K562 (cell line): ENCODE data around the gene PEDS1. TPM values are rescaled to one million over a fixed set of nuclear protein-coding genes. Genes with fewer than 3 reads are reported as not detected.
A peak's percentile ranks its signal among the peaks of the same experiment; 100 is the strongest.

Source experiments
- CEBPG ChIP-seq, 3 experiments: fragments of 200-800 bp in 1 of 3; sonication (Bioruptor generic) in 1 of 3; sonication (generic) in 1 of 3; formaldehyde crosslinking in 1 of 3; IDR thresholded peaks in 2 of 3; conservative IDR thresholded peaks in 1 of 3; 2 replicates each; pipeline versions ENCODE4 v1.6.1 to v1.8.0; 2016 to 2022; ENCODE audit warnings: missing compliant biosample characterization in 2 of 3, missing genetic modification characterization in 2 of 3, mild to moderate bottlenecking in 1 of 3, missing genetic modification reagents in 1 of 3
- CHD1 ChIP-seq: fragments of 200-600 bp; sonication (generic); IDR thresholded peaks from one replicate; pipeline ENCODE4 v1.6.1; 2012; ENCODE audit warnings: mild to moderate bottlenecking, moderate library complexity, low read length, inconsistent platforms
- DMBX1 ChIP-seq: fragments of 250-450 bp; sonication (Bioruptor Pico); IDR thresholded peaks from 2 replicates; pipeline ENCODE4 v1.8.0; 2022; ENCODE audit warnings: inconsistent platforms, mild to moderate bottlenecking, moderate library complexity, borderline replicate concordance
- ILF3 ChIP-seq: fragments of 450-650 bp; IDR thresholded peaks from 2 replicates; pipeline ENCODE4 v1.6.1; 2018; ENCODE audit warnings: antibody characterized with exemption, mild to moderate bottlenecking, moderate library complexity, borderline replicate concordance
- SMAD3 ChIP-seq: fragments of 450-650 bp; formaldehyde crosslinking; conservative IDR thresholded peaks from 2 replicates; pipeline ENCODE4 v1.4.0; 2020; ENCODE audit warnings: mild to moderate bottlenecking
- SMC3 ChIP-seq: conservative IDR thresholded peaks from 2 replicates; pipeline ENCODE4 v1.6.1; 2011; ENCODE audit warnings: low read depth, low read length, improper control_type of control experiment; ENCODE audit not compliant: insufficient read depth
- SRSF9 ChIP-seq: fragments of 200-400 bp; formaldehyde crosslinking; IDR thresholded peaks from 2 replicates; pipeline ENCODE4 v1.6.1; 2017; ENCODE audit warnings: low read depth, low read length, borderline replicate concordance
- TCF7L2 ChIP-seq: fragments of 150-350 bp; IDR thresholded peaks from 2 replicates; pipeline ENCODE4 v1.6.1; 2016; ENCODE audit warnings: low read depth, mild to moderate bottlenecking, low read length, moderate library complexity
- ZKSCAN3 ChIP-seq: fragments of 250-450 bp; sonication (Bioruptor Pico); IDR thresholded peaks from 2 replicates; pipeline ENCODE4 v1.4.0; 2020
- ZNF79 ChIP-seq: fragments of 250-450 bp; sonication (Bioruptor Pico); IDR thresholded peaks from 2 replicates; pipeline ENCODE4 v1.4.0; 2020; ENCODE audit warnings: low read depth, mild to moderate bottlenecking, moderate library complexity
- polyA plus RNA-seq, 8 experiments: library from polyadenylated mRNA; depleted of rRNA in 4 of 8; stranded (reverse) in 5 of 8; unstranded in 3 of 8; fragments of >200 nt; fragmentation: Nextera tagmentation in 2 of 8; fragmentation: Illumina TruSeq in 1 of 8; extraction: Ambion mirVana in 2 of 8; extraction: Trizol in 1 of 8; gene quantifications; 2 replicates each; pipeline versions ENCODE4 v1.2.1 to v1.2.3, GENCODE V29; 2011 to 2014; ENCODE audit warnings: inconsistent platforms in 1 of 8, missing spikeins in 1 of 8
- total RNA-seq, 7 experiments: library from RNA; depleted of rRNA in 6 of 7; stranded (reverse); fragments of >200 nt in 6 of 7; fragmentation: Illumina TruSeq in 2 of 7; extraction: Trizol in 2 of 7; gene quantifications; 2 replicates each; pipeline versions ENCODE4 v1.2.1 to v1.2.3, GENCODE V29; 2011 to 2021; ENCODE audit warnings: low replicate concordance in 1 of 7
- TF ChIP-seq, protein P1 (sequence below), 2 experiments: fragments of 450-650 bp; formaldehyde crosslinking in 1 of 2; IDR thresholded peaks; 2 replicates each; pipeline versions ENCODE4 v1.4.0 to v1.6.1; 2014 to 2020; ENCODE audit warnings: mild to moderate bottlenecking in 2 of 2, borderline replicate concordance in 1 of 2, low read depth in 1 of 2
- TF ChIP-seq, protein P2 (sequence below): fragments of 450-650 bp; IDR thresholded peaks from 2 replicates; pipeline ENCODE4 v1.6.1; 2016; ENCODE audit warnings: mild to moderate bottlenecking
- TF ChIP-seq, protein P3 (sequence below): fragments of 450-650 bp; formaldehyde crosslinking; IDR thresholded peaks from 2 replicates; pipeline ENCODE4 v1.4.0; 2020; ENCODE audit warnings: mild to moderate bottlenecking

PEDS1 gene
- total and polyA plus RNA-seq, 9 of the 15 experiments (the other 6 are each of a cell fraction or from before 2014, with no cell fraction given): 2.9 to 38.5 (median 24.2) TPM

DNA sequence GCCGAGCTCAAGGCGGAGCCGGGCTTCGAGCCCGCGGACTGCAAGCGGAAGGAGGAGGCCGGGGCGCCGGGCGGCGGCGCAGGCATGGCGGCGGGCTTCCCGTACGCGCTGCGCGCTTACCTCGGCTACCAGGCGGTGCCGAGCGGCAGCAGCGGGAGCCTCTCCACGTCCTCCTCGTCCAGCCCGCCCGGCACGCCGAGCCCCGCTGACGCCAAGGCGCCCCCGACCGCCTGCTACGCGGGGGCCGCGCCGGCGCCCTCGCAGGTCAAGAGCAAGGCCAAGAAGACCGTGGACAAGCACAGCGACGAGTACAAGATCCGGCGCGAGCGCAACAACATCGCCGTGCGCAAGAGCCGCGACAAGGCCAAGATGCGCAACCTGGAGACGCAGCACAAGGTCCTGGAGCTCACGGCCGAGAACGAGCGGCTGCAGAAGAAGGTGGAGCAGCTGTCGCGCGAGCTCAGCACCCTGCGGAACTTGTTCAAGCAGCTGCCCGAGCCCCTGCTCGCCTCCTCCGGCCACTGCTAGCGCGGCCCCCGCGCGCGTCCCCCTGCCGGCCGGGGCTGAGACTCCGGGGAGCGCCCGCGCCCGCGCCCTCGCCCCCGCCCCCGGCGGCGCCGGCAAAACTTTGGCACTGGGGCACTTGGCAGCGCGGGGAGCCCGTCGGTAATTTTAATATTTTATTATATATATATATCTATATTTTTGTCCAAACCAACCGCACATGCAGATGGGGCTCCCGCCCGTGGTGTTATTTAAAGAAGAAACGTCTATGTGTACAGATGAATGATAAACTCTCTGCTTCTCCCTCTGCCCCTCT lies 38.2 kb upstream of the PEDS1 start (continued):
- TF ChIP-seq SRSF9 (no peak), TCF7L2 (no peak), CHD1 (peak; percentile 100), CEBPG (CRISPR knock-in tag; IDR thresholded peaks at IDR 0.05) (no peak), CEBPG (tag; conservative IDR thresholded peaks at IDR 0.05 in 1 of 2, IDR thresholded peaks at IDR 0.05 in 1 of 2) (no peak), SMC3 (no peak), ZNF79 (CRISPR knock-in tag) (no peak), DMBX1 (CRISPR knock-in tag) (no peak), SMAD3 (no peak), ILF3 (no peak), ZKSCAN3 (no peak)
- TF ChIP-seq, protein P1, sequence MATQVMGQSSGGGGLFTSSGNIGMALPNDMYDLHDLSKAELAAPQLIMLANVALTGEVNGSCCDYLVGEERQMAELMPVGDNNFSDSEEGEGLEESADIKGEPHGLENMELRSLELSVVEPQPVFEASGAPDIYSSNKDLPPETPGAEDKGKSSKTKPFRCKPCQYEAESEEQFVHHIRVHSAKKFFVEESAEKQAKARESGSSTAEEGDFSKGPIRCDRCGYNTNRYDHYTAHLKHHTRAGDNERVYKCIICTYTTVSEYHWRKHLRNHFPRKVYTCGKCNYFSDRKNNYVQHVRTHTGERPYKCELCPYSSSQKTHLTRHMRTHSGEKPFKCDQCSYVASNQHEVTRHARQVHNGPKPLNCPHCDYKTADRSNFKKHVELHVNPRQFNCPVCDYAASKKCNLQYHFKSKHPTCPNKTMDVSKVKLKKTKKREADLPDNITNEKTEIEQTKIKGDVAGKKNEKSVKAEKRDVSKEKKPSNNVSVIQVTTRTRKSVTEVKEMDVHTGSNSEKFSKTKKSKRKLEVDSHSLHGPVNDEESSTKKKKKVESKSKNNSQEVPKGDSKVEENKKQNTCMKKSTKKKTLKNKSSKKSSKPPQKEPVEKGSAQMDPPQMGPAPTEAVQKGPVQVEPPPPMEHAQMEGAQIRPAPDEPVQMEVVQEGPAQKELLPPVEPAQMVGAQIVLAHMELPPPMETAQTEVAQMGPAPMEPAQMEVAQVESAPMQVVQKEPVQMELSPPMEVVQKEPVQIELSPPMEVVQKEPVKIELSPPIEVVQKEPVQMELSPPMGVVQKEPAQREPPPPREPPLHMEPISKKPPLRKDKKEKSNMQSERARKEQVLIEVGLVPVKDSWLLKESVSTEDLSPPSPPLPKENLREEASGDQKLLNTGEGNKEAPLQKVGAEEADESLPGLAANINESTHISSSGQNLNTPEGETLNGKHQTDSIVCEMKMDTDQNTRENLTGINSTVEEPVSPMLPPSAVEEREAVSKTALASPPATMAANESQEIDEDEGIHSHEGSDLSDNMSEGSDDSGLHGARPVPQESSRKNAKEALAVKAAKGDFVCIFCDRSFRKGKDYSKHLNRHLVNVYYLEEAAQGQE (IDR thresholded peaks at IDR 0.05; ENCODE audit: borderline replicate concordance): no peak
- TF ChIP-seq, protein P1 (CRISPR knock-in tag; IDR thresholded peaks at IDR 0.05; ENCODE audit: low read depth): peak; percentile 51; the same call in 1 of the 2 replicates
- TF ChIP-seq, protein P2, sequence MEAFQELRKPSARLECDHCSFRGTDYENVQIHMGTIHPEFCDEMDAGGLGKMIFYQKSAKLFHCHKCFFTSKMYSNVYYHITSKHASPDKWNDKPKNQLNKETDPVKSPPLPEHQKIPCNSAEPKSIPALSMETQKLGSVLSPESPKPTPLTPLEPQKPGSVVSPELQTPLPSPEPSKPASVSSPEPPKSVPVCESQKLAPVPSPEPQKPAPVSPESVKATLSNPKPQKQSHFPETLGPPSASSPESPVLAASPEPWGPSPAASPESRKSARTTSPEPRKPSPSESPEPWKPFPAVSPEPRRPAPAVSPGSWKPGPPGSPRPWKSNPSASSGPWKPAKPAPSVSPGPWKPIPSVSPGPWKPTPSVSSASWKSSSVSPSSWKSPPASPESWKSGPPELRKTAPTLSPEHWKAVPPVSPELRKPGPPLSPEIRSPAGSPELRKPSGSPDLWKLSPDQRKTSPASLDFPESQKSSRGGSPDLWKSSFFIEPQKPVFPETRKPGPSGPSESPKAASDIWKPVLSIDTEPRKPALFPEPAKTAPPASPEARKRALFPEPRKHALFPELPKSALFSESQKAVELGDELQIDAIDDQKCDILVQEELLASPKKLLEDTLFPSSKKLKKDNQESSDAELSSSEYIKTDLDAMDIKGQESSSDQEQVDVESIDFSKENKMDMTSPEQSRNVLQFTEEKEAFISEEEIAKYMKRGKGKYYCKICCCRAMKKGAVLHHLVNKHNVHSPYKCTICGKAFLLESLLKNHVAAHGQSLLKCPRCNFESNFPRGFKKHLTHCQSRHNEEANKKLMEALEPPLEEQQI: no peak
- TF ChIP-seq, protein P3, sequence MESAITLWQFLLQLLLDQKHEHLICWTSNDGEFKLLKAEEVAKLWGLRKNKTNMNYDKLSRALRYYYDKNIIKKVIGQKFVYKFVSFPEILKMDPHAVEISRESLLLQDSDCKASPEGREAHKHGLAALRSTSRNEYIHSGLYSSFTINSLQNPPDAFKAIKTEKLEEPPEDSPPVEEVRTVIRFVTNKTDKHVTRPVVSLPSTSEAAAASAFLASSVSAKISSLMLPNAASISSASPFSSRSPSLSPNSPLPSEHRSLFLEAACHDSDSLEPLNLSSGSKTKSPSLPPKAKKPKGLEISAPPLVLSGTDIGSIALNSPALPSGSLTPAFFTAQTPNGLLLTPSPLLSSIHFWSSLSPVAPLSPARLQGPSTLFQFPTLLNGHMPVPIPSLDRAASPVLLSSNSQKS (CRISPR knock-in tag): no peak
